ENCODE measurements around the gene RFFL. TPM values are rescaled to one million over a fixed set of nuclear protein-coding genes. Genes with fewer than 3 reads are reported as not detected.

Gene RFFL
- total and polyA plus RNA-seq, 2 of the 4 experiments (the other 2 are of a cell fraction), result 11.6 to 19.2 TPM

GRCh38 chr17:34989473-34989872 lies 74.0 kb downstream of the RFFL start:
- Histone ChIP-seq H3K56ac (ENCODE audit: extremely low read depth, insufficient read depth, low read length) (no peak overlapping the region), H4K91ac (ENCODE audit: insufficient read depth, low read depth, low read length) (no peak overlapping the region), H2BK15ac (ENCODE audit: low read depth, low read length) (no peak overlapping the region), H3K9me3 (ENCODE audit: control insufficient read depth, insufficient read depth, low read length) (no peaks in the 10 kb centered on the region), H3K79me1 (ENCODE audit: low read depth in 1 of 2, low read length in 2 of 2) (peaks cover 7 to 13% of the 10 kb centered on the region in 2 experiments; a peak in 3 of 4 replicates), H2AK9ac (replicated peaks; ENCODE audit: low read depth, low read length, poor library complexity) (no peak overlapping the region), H3K4me3 (ENCODE audit: insufficient read depth, low read depth, low read length) (no peak overlapping the region), H3K4ac (ENCODE audit: low read depth, low read length) (no peak overlapping the region), H3K9me1 (ENCODE audit: insufficient read depth, low read length) (peaks cover 10% of the 10 kb centered on the region), H3K9ac (ENCODE audit: low read depth, low read length) (no peak overlapping the region), H2BK120ac (ENCODE audit: low read depth, low read length) (no peak overlapping the region), H3K27ac (ENCODE audit: insufficient read depth, low read length) (no peak overlapping the region), H3K18ac (ENCODE audit: low read depth, low read length) (no peak overlapping the region), H3K23ac (ENCODE audit: low read depth, low read length) (no peak overlapping the region), H3K4me2 (ENCODE audit: low read depth, low read length) (no peak overlapping the region), H4K5ac (ENCODE audit: low read depth, low read length) (no peak overlapping the region), H2AFZ (replicated peaks; ENCODE audit: low read length, poor library complexity) (no peak overlapping the region), H3K14ac (replicated peaks; ENCODE audit: low read depth, low read length) (no peak overlapping the region), H3K4me1 (ENCODE audit: control insufficient read depth, insufficient read depth, low read length) (no peaks in the 10 kb centered on the region), H2AK5ac (ENCODE audit: low read depth, low read length) (no peak overlapping the region), H3K36me3 (ENCODE audit: control insufficient read depth, insufficient read depth, low read length) (peaks cover 35% of the 10 kb centered on the region), H4K20me1 (ENCODE audit: insufficient read depth, low read length) (no peaks in the 10 kb centered on the region), H4K8ac (ENCODE audit: low read depth in 2 of 2, low read length in 2 of 2) (no peak overlapping the region), H3K27me3 (ENCODE audit: control insufficient read depth, insufficient read depth, low read length) (no peaks in the 10 kb centered on the region), H2BK5ac (ENCODE audit: low read depth, low read length, poor library complexity, severe bottlenecking) (no peak overlapping the region), H2BK20ac (ENCODE audit: low read depth, low read length) (no peak overlapping the region)
- intact Hi-C loops (cut with micrococcal nuclease), result no loop called here
- ATAC-seq (ENCODE audit: low read depth) (no peak), DNase-seq (no peak)
- dilution Hi-C loops (cut with HindIII; ENCODE audit: low sequenced_read_pairs, unreplicated experiment), result no loop called here
- no peak for TF ChIP-seq RFX5 (IDR thresholded peaks at IDR 0.05; ENCODE audit: low read depth, low read length)
- TF ChIP-seq MXI1 (IDR thresholded peaks at IDR 0.05; ENCODE audit: borderline replicate concordance, low read depth, low read length), result no peak
- TF ChIP-seq SMC3 (IDR thresholded peaks at IDR 0.05; ENCODE audit: low read depth, low read length), result no peak
- ChIA-PET POLR2A (ENCODE audit: unreplicated experiment) (no interaction called here), CTCF (no interaction called here)
- WGBS, 2 experiments (ENCODE audit: extremely low coverage in 2 of 2, insufficient read length in 1 of 2), result no CpG with 5 or more reads among the region's 10 CpGs
- in situ Hi-C loops (cut with MboI; ENCODE audit: low sequenced_read_pairs), result loop anchor here (25.0 kb wide), 1 partner anchor 598 kb away; the partner anchor contains the start of genes AP2B1 and PEX12
- BruUV-seq (replicated peaks), result no TSS peak
